HG03469 (cell line): ENCODE data around the gene KCNB1.
"Not testable (repeated sequence)": the region's sequence is repeated elsewhere in the genome, so short reads cannot be mapped to it uniquely, and the experiment has no call there.

ENCODE experiments used
- ATAC-seq: cut with Tn5 transposase; IDR thresholded peaks from one replicate; pipeline ENCODE4 v1.9.1; 2021; ENCODE audit warnings: mild to moderate bottlenecking, moderate library complexity, moderate number of reproducible peaks; ENCODE audit not compliant: unreplicated experiment

Gene KCNB1

GRCh38 chr20:49412254-49412653 lies 70.2 kb downstream of the KCNB1 start:
- ATAC-seq: no peak

GRCh38 chr20:49411221-49411925 lies 71.1 kb downstream of the KCNB1 start:
- no peak for ATAC-seq

- not testable (repeated sequence) for ATAC-seq
Measured at GRCh38 chr20:49409975-49410621, 72.4 kb downstream of the KCNB1 start.

- ATAC-seq: no peak
Measured at GRCh38 chr20:49409302-49409974, 73.0 kb downstream of the KCNB1 start.

GRCh38 chr20:49408509-49409104 lies 73.9 kb downstream of the KCNB1 start:
- no peak for ATAC-seq

GRCh38 chr20:49406666-49407065 lies 75.8 kb downstream of the KCNB1 start:
- ATAC-seq: no peak

- no peak for ATAC-seq
Measured at GRCh38 chr20:49405696-49406095, 76.8 kb downstream of the KCNB1 start.

GRCh38 chr20:49405062-49405683 lies 77.3 kb downstream of the KCNB1 start:
- no peak for ATAC-seq

- ATAC-seq: no peak
Measured at GRCh38 chr20:49404461-49404860, 78.0 kb downstream of the KCNB1 start.

GRCh38 chr20:49403911-49404310 lies 78.6 kb downstream of the KCNB1 start:
- ATAC-seq: no peak

- ATAC-seq: no peak
Measured at GRCh38 chr20:49403012-49403411, 79.5 kb downstream of the KCNB1 start.

GRCh38 chr20:49400904-49401303 lies 81.6 kb downstream of the KCNB1 start:
- no peak for ATAC-seq

- no peak for ATAC-seq
Measured at GRCh38 chr20:49400410-49400809, 82.1 kb downstream of the KCNB1 start.

GRCh38 chr20:49399329-49399728 lies 83.1 kb downstream of the KCNB1 start:
- ATAC-seq: no peak

- ATAC-seq: no peak
Measured at GRCh38 chr20:49398401-49399144, 83.9 kb downstream of the KCNB1 start.

GRCh38 chr20:49397525-49397924 lies 84.9 kb downstream of the KCNB1 start:
- ATAC-seq: no peak

- ATAC-seq: no peak
Measured at GRCh38 chr20:49396230-49396629, 86.2 kb downstream of the KCNB1 start.

GRCh38 chr20:49395659-49396058 lies 86.8 kb downstream of the KCNB1 start:
- no peak for ATAC-seq

- ATAC-seq: no peak
Measured at GRCh38 chr20:49395183-49395582, 87.3 kb downstream of the KCNB1 start.

GRCh38 chr20:49394757-49395156 lies 87.7 kb downstream of the KCNB1 start:
- no peak for ATAC-seq
